ENCODE measurements around the gene MAGI2. TPM values are rescaled to one million over a fixed set of nuclear protein-coding genes. Genes with fewer than 3 reads are reported as not detected.
"Not testable (repeated sequence)": the region's sequence is repeated elsewhere in the genome, so short reads cannot be mapped to it uniquely, and the experiment has no call there.

MAGI2 gene
- total RNA-seq, 2 experiments from 2014 or later = 0.17 TPM

GRCh38 chr7:78516450-78516849 is 937.0 kb downstream of the MAGI2 start:
- ChIA-PET CTCF (no interaction called here), POLR2A (no interaction called here)
- Mint-ChIP-seq H3K9me3 (no peaks in the 10 kb centered on the region), H3K36me3 (no peaks in the 10 kb centered on the region), H3K4me1 (ENCODE audit: low read depth) (no peaks in the 10 kb centered on the region), H3K27me3 (no peaks in the 10 kb centered on the region), H3K27ac (no peak overlapping the region), H3K4me3 (no peak overlapping the region)
- intact Hi-C loops (cut with micrococcal nuclease) = no loop called here
- DNase-seq = no peak

- Mint-ChIP-seq H3K27me3 (no peaks in the 10 kb centered on the region), H3K36me3 (no peaks in the 10 kb centered on the region), H3K27ac (no peak overlapping the region), H3K9me3 (no peaks in the 10 kb centered on the region), H3K4me3 (no peak overlapping the region), H3K4me1 (ENCODE audit: low read depth) (no peaks in the 10 kb centered on the region)
- DNase-seq = no peak
- ChIA-PET CTCF (no interaction called here), POLR2A (no interaction called here)
- intact Hi-C loops (cut with micrococcal nuclease) = no loop called here
Observed at GRCh38 chr7:78514634-78515033, 938.8 kb downstream of the MAGI2 start.

- DNase-seq = peak; percentile 10
- CTCF ChIA-PET = no interaction called here
- H3K4me3 Mint-ChIP-seq = no peak overlapping the region
- intact Hi-C loops (cut with micrococcal nuclease) = no loop called here
- no peaks in the 10 kb centered on the region for H3K27me3 Mint-ChIP-seq
- H3K9me3 Mint-ChIP-seq = no peaks in the 10 kb centered on the region
- H3K4me1 Mint-ChIP-seq (ENCODE audit: low read depth) = no peaks in the 10 kb centered on the region
- H3K36me3 Mint-ChIP-seq = no peaks in the 10 kb centered on the region
- H3K27ac Mint-ChIP-seq = no peak overlapping the region
- POLR2A ChIA-PET = no interaction called here
Observed at GRCh38 chr7:78510580-78511188, 942.8 kb downstream of the MAGI2 start.

GRCh38 chr7:78503301-78503700 is 950.2 kb downstream of the MAGI2 start:
- H3K27me3 Mint-ChIP-seq; H3K36me3 Mint-ChIP-seq; H3K9me3 Mint-ChIP-seq; CTCF ChIA-PET; intact Hi-C loops (cut with micrococcal nuclease); H3K4me3 Mint-ChIP-seq; POLR2A ChIA-PET; DNase-seq; H3K27ac Mint-ChIP-seq; H3K4me1 Mint-ChIP-seq (ENCODE audit: low read depth): not testable (repeated sequence)

- intact Hi-C loops (cut with micrococcal nuclease) = no loop called here
- POLR2A ChIA-PET = no interaction called here
- no peak overlapping the region for H3K27ac Mint-ChIP-seq
- no peak for DNase-seq
- no peaks in the 10 kb centered on the region for H3K4me1 Mint-ChIP-seq (ENCODE audit: low read depth)
- no peaks in the 10 kb centered on the region for H3K36me3 Mint-ChIP-seq
- no peaks in the 10 kb centered on the region for H3K27me3 Mint-ChIP-seq
- H3K9me3 Mint-ChIP-seq = no peaks in the 10 kb centered on the region
- H3K4me3 Mint-ChIP-seq = no peak overlapping the region
- CTCF ChIA-PET = no interaction called here
Observed at GRCh38 chr7:78501064-78501463, 952.4 kb downstream of the MAGI2 start.

GRCh38 chr7:78499971-78500370 is 953.5 kb downstream of the MAGI2 start:
- DNase-seq = no peak
- ChIA-PET POLR2A (no interaction called here), CTCF (no interaction called here)
- Mint-ChIP-seq H3K27ac (no peak overlapping the region), H3K4me3 (no peak overlapping the region), H3K27me3 (no peaks in the 10 kb centered on the region), H3K4me1 (ENCODE audit: low read depth) (no peaks in the 10 kb centered on the region), H3K9me3 (no peaks in the 10 kb centered on the region), H3K36me3 (no peaks in the 10 kb centered on the region)
- intact Hi-C loops (cut with micrococcal nuclease) = no loop called here

GRCh38 chr7:78499283-78499682 is 954.2 kb downstream of the MAGI2 start:
- no peak for DNase-seq
- ChIA-PET POLR2A (no interaction called here), CTCF (no interaction called here)
- no peaks in the 10 kb centered on the region for H3K4me1 Mint-ChIP-seq (ENCODE audit: low read depth)
- intact Hi-C loops (cut with micrococcal nuclease) = no loop called here
- H3K9me3 Mint-ChIP-seq = no peaks in the 10 kb centered on the region
- no peaks in the 10 kb centered on the region for H3K27me3 Mint-ChIP-seq
- H3K36me3 Mint-ChIP-seq = no peaks in the 10 kb centered on the region
- no peak overlapping the region for H3K27ac Mint-ChIP-seq
- no peak overlapping the region for H3K4me3 Mint-ChIP-seq

- H3K36me3 Mint-ChIP-seq = no peaks in the 10 kb centered on the region
- CTCF ChIA-PET = no interaction called here
- intact Hi-C loops (cut with micrococcal nuclease) = no loop called here
- no peaks in the 10 kb centered on the region for H3K9me3 Mint-ChIP-seq
- DNase-seq = no peak
- POLR2A ChIA-PET = no interaction called here
- H3K27me3 Mint-ChIP-seq = no peaks in the 10 kb centered on the region
- H3K4me1 Mint-ChIP-seq (ENCODE audit: low read depth) = no peaks in the 10 kb centered on the region
- H3K4me3 Mint-ChIP-seq = no peak overlapping the region
- H3K27ac Mint-ChIP-seq = no peak overlapping the region
Observed at GRCh38 chr7:78497728-78498427, 955.6 kb downstream of the MAGI2 start.

GRCh38 chr7:78496096-78496630 is 957.3 kb downstream of the MAGI2 start:
- Mint-ChIP-seq H3K27ac (no peak overlapping the region), H3K27me3 (no peaks in the 10 kb centered on the region), H3K4me1 (ENCODE audit: low read depth) (no peaks in the 10 kb centered on the region), H3K4me3 (no peak overlapping the region), H3K9me3 (no peaks in the 10 kb centered on the region), H3K36me3 (no peaks in the 10 kb centered on the region)
- ChIA-PET CTCF (no interaction called here), POLR2A (no interaction called here)
- no peak for DNase-seq
- intact Hi-C loops (cut with micrococcal nuclease) = no loop called here

- POLR2A ChIA-PET = no interaction called here
- H3K27ac Mint-ChIP-seq = no peak overlapping the region
- CTCF ChIA-PET = no interaction called here
- no peak for DNase-seq
- H3K4me3 Mint-ChIP-seq = no peak overlapping the region
- intact Hi-C loops (cut with micrococcal nuclease) = no loop called here
- no peaks in the 10 kb centered on the region for H3K27me3 Mint-ChIP-seq
- no peaks in the 10 kb centered on the region for H3K9me3 Mint-ChIP-seq
- H3K4me1 Mint-ChIP-seq (ENCODE audit: low read depth) = no peaks in the 10 kb centered on the region
- H3K36me3 Mint-ChIP-seq = no peaks in the 10 kb centered on the region
Observed at GRCh38 chr7:78493401-78493800, 960.1 kb downstream of the MAGI2 start.

GRCh38 chr7:78492146-78492545 is 961.3 kb downstream of the MAGI2 start:
- no peak overlapping the region for H3K27ac Mint-ChIP-seq
- CTCF ChIA-PET = no interaction called here

GRCh38 chr7:78490524-78490923 is 962.9 kb downstream of the MAGI2 start:
- H3K27me3 Mint-ChIP-seq = no peaks in the 10 kb centered on the region
- H3K36me3 Mint-ChIP-seq = no peaks in the 10 kb centered on the region
- H3K9me3 Mint-ChIP-seq = no peaks in the 10 kb centered on the region
- intact Hi-C loops (cut with micrococcal nuclease) = no loop called here
- H3K4me1 Mint-ChIP-seq (ENCODE audit: low read depth) = no peaks in the 10 kb centered on the region
- CTCF ChIA-PET = no interaction called here
- no peak overlapping the region for H3K27ac Mint-ChIP-seq
- no peak overlapping the region for H3K4me3 Mint-ChIP-seq
- no peak for DNase-seq
- POLR2A ChIA-PET = no interaction called here

More at GRCh38 chr7:78492146-78492545, 961.3 kb downstream of the MAGI2 start:
- no peaks in the 10 kb centered on the region for H3K36me3 Mint-ChIP-seq
- POLR2A ChIA-PET = no interaction called here
- H3K4me3 Mint-ChIP-seq = no peak overlapping the region
- H3K4me1 Mint-ChIP-seq (ENCODE audit: low read depth) = no peaks in the 10 kb centered on the region
- H3K9me3 Mint-ChIP-seq = no peaks in the 10 kb centered on the region
- no peak for DNase-seq
- intact Hi-C loops (cut with micrococcal nuclease) = no loop called here
- H3K27me3 Mint-ChIP-seq = no peaks in the 10 kb centered on the region

- no peak for DNase-seq
- Mint-ChIP-seq H3K36me3 (no peaks in the 10 kb centered on the region), H3K4me1 (ENCODE audit: low read depth) (no peaks in the 10 kb centered on the region), H3K9me3 (no peaks in the 10 kb centered on the region), H3K27ac (no peak overlapping the region), H3K27me3 (no peaks in the 10 kb centered on the region), H3K4me3 (no peak overlapping the region)
- intact Hi-C loops (cut with micrococcal nuclease) = no loop called here
- ChIA-PET CTCF (no interaction called here), POLR2A (no interaction called here)
Observed at GRCh38 chr7:78489476-78490240, 963.8 kb downstream of the MAGI2 start.
